ENCODE measurements around the gene RNF121. TPM values are rescaled to one million over a fixed set of nuclear protein-coding genes. Genes with fewer than 3 reads are reported as not detected.

The RNF121 gene
- total and polyA plus RNA-seq, 2 donors (not counting 1 experiment from before 2014, with no cell fraction given): 31.7 to 56.0 TPM

GRCh38 chr11:71949034-71949433 is 20.2 kb downstream of the RNF121 start:
- ChIA-PET CTCF (interaction anchor here (0.5 kb wide), 1 partner anchor 11 kb away, joined by 3 read pairs; no protein-coding TSS in a partner anchor), POLR2A (no interaction called here)
- no peak overlapping the region for H3K4me3 Mint-ChIP-seq
- no peak overlapping the region for H3K4me2 ChIP-seq (replicated peaks; ENCODE audit: low read depth, low read length, poor library complexity, severe bottlenecking)
- peaks cover 28% of the 10 kb centered on the region for H3K4me1 Mint-ChIP-seq
- peaks cover 6 to 7% of the 10 kb centered on the region in 2 donors for H3K4me1 ChIP-seq (ENCODE audit: control insufficient read depth in 2 of 2, insufficient read depth in 2 of 2, low read length in 2 of 2)
- DNase-seq (no peak), ATAC-seq (ENCODE audit: low read depth) (no peak)
- H3K27me3 ChIP-seq (replicated peaks in 1 of 4; ENCODE audit: control extremely low read depth in 1 of 4, control insufficient read depth in 3 of 4, insufficient read depth in 4 of 4, low read length in 3 of 4): no peaks in the 10 kb centered on the region
- H3K27me3 Mint-ChIP-seq: no peaks in the 10 kb centered on the region
- no peaks in the 10 kb centered on the region for H3K9me3 ChIP-seq (ENCODE audit: control extremely low read depth in 1 of 3, control insufficient read depth in 2 of 3, insufficient read depth in 1 of 3, low read length in 2 of 3)
- no peak overlapping the region for H3K27ac Mint-ChIP-seq
- H3K27ac ChIP-seq (ENCODE audit: low read length in 2 of 2): no peak overlapping the region
- no peak for TF ChIP-seq CTCF (IDR thresholded peaks at IDR 0.05)
- TF ChIP-seq EZH2 (IDR thresholded peaks at IDR 0.05; ENCODE audit: borderline replicate concordance, insufficient read depth, low read depth, low read length, poor library complexity, severe bottlenecking): no peak
- no peak overlapping the region for H2AFZ ChIP-seq (ENCODE audit: insufficient read depth, low read depth, low read length, poor library complexity, severe bottlenecking)
- 96% methylated on average over 4 of the region's 6 CpGs for WGBS (ENCODE audit: insufficient coverage)
- H3K79me2 ChIP-seq (ENCODE audit: control insufficient read depth, insufficient read depth, low read length): peaks cover 83% of the 10 kb centered on the region
- H4K20me1 ChIP-seq (ENCODE audit: control insufficient read depth, insufficient read depth, low read length, poor library complexity, severe bottlenecking): peaks cover 39% of the 10 kb centered on the region
- intact Hi-C loops (cut with micrococcal nuclease): no loop called here
- no peak overlapping the region for H3K9ac ChIP-seq (ENCODE audit: low read length)
- H3K9me3 Mint-ChIP-seq (ENCODE audit: insufficient read depth): no peaks in the 10 kb centered on the region
- H3K36me3 ChIP-seq (replicated peaks in 1 of 2; ENCODE audit: control extremely low read depth in 1 of 2, control insufficient read depth in 1 of 2, extremely low read depth in 1 of 2, insufficient read depth in 2 of 2, low read length in 1 of 2): peaks cover 2 to 3% of the 10 kb centered on the region in 2 experiments
- H3K4me3 ChIP-seq (ENCODE audit: control extremely low read depth in 1 of 5, extremely low read depth in 1 of 5, insufficient read depth in 1 of 5, low read depth in 2 of 5, low read length in 4 of 5): no peak overlapping the region

GRCh38 chr11:71951741-71952310 is 23.0 kb downstream of the RNF121 start:
- Histone ChIP-seq H2AFZ (ENCODE audit: insufficient read depth, low read depth, low read length, poor library complexity, severe bottlenecking) (no peak overlapping the region), H3K36me3 (replicated peaks in 1 of 2; ENCODE audit: control extremely low read depth in 1 of 2, control insufficient read depth in 1 of 2, extremely low read depth in 1 of 2, insufficient read depth in 2 of 2, low read length in 1 of 2) (no peaks in the 10 kb centered on the region), H3K9me3 (ENCODE audit: control extremely low read depth in 1 of 3, control insufficient read depth in 2 of 3, insufficient read depth in 1 of 3, low read length in 2 of 3) (no peaks in the 10 kb centered on the region), H3K27ac (ENCODE audit: low read length in 2 of 2) (no peak overlapping the region), H4K20me1 (ENCODE audit: control insufficient read depth, insufficient read depth, low read length, poor library complexity, severe bottlenecking) (peaks cover 44% of the 10 kb centered on the region), H3K9ac (ENCODE audit: low read length) (no peak overlapping the region), H3K4me1 (ENCODE audit: control insufficient read depth in 2 of 2, insufficient read depth in 2 of 2, low read length in 2 of 2) (no peaks in the 10 kb centered on the region), H3K27me3 (replicated peaks in 1 of 4; ENCODE audit: control extremely low read depth in 1 of 4, control insufficient read depth in 3 of 4, insufficient read depth in 4 of 4, low read length in 3 of 4) (no peaks in the 10 kb centered on the region), H3K79me2 (ENCODE audit: control insufficient read depth, insufficient read depth, low read length) (peaks cover 63% of the 10 kb centered on the region), H3K4me3 (ENCODE audit: control extremely low read depth in 1 of 5, extremely low read depth in 1 of 5, insufficient read depth in 1 of 5, low read depth in 2 of 5, low read length in 4 of 5) (no peak overlapping the region), H3K4me2 (replicated peaks; ENCODE audit: low read depth, low read length, poor library complexity, severe bottlenecking) (no peak overlapping the region)
- DNase-seq (no peak), ATAC-seq (ENCODE audit: low read depth) (no peak)
- H3K27me3 Mint-ChIP-seq: no peaks in the 10 kb centered on the region
- TF ChIP-seq EZH2 (IDR thresholded peaks at IDR 0.05; ENCODE audit: borderline replicate concordance, insufficient read depth, low read depth, low read length, poor library complexity, severe bottlenecking) (no peak), CTCF (IDR thresholded peaks at IDR 0.05) (no peak)
- H3K9me3 Mint-ChIP-seq (ENCODE audit: insufficient read depth): no peaks in the 10 kb centered on the region
- peaks cover 22% of the 10 kb centered on the region for H3K4me1 Mint-ChIP-seq
- H3K27ac Mint-ChIP-seq: no peak overlapping the region
- CTCF ChIA-PET: no interaction called here
- POLR2A ChIA-PET: no interaction called here
- intact Hi-C loops (cut with micrococcal nuclease): no loop called here
- H3K4me3 Mint-ChIP-seq: no peak overlapping the region
- WGBS (ENCODE audit: insufficient coverage): no CpG with 5 or more reads among the region's 4 CpGs
